M059J (cell line): Measurements from ENCODE around the gene ANTXR1. TPM values are rescaled to one million over a fixed set of nuclear protein-coding genes. Genes with fewer than 3 reads are reported as not detected.
A peak's percentile ranks its signal among the peaks of the same experiment; 100 is the strongest.

Experiments used
- DNase-seq: peaks from one replicate; pipeline ENCODE4 v3.0.0-alpha.2; 2012; ENCODE audit warnings: low read depth
- total RNA-seq: library from RNA; depleted of rRNA; stranded (reverse); fragments of >200 nt; shearing (Covaris generic); gene quantifications from 2 replicates; pipeline ENCODE4 v1.2.3, GENCODE V29; 2014

ANTXR1 gene
- total RNA-seq, 1 experiment from 2014 or later, result 38.6 TPM

GRCh38 chr2:69070969-69071368 lies 58.0 kb downstream of the ANTXR1 start:
- DNase-seq, result no peak

DNA sequence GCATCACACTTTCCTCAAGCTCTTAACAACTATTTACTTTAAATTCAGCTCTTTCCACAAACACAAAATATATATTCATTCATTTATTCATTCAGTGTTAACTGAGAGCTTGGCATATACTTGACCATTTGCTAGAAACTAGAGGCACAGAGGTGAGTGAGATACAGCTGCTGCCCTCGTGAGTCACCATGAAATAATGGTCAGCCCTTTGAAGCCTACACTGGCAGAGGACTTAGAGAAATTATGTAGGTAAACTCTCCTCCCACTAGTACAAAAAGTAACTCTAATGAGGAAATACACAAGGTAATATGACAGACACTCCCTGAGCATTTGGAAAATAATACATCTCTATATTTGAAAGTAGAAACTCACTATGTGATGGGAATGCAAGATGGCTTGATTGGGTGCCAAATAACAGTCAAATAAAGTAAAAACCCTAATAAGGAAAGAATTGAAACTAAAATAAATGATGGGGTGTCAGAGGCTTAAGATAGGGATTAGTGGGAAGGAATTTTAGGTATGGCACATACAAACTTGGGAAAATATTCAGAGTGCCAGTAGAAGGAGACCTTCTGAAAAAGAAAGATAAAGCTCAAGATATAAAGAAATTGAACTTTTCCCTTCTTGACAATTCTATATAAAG lies 61.1 kb downstream of the ANTXR1 start:
- peak; percentile 43 for DNase-seq

- DNase-seq, result no peak
These were observed 61.9 kb downstream of the ANTXR1 start for GRCh38 chr2:69074918-69075317.

DNA sequence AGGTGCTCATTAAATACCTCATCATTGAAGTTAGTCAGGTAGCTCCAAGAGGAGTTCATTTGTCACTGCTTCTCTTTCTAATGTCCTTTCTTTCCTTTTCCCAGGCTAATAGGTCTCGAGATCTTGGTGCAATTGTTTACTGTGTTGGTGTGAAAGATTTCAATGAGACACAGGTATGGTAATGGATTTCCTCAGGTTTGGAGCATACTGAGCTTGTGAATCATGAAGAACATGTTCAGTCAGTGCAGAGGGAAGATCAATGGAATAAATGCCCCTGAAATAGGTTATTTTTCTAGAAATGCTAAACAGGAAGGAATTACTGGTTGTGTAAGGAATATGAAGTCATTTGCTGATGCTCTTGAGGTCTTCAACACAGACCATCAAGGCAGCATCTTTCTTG lies 62.5 kb downstream of the ANTXR1 start:
- DNase-seq, result no peak

GRCh38 chr2:69076601-69077000 lies 63.6 kb downstream of the ANTXR1 start:
- no peak for DNase-seq

GRCh38 chr2:69077252-69077950 lies 64.4 kb downstream of the ANTXR1 start:
- no peak for DNase-seq

DNA sequence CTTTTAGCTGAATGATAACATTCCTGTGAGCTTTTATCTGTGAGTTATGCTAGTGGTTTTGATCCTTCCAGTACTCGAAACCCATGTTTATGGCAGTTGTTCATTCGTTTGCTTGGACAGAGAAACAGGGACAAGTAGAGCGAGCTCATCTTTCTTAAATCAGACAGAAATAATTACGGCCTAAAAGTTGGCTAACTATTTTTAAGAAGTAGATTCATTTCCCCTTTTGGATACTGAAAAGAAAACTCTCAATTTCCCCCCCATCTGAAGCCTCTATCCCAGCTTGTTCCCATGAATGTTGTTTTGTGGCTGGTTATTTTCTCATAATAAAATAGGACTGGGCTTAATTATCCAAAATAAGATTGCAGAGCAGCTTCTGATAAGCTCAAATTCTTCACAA lies 67.1 kb downstream of the ANTXR1 start:
- DNase-seq, result no peak

- no peak for DNase-seq
These were observed 68.1 kb downstream of the ANTXR1 start for GRCh38 chr2:69081001-69081580.

GRCh38 chr2:69081757-69082156 lies 68.8 kb downstream of the ANTXR1 start:
- DNase-seq, result no peak

DNA sequence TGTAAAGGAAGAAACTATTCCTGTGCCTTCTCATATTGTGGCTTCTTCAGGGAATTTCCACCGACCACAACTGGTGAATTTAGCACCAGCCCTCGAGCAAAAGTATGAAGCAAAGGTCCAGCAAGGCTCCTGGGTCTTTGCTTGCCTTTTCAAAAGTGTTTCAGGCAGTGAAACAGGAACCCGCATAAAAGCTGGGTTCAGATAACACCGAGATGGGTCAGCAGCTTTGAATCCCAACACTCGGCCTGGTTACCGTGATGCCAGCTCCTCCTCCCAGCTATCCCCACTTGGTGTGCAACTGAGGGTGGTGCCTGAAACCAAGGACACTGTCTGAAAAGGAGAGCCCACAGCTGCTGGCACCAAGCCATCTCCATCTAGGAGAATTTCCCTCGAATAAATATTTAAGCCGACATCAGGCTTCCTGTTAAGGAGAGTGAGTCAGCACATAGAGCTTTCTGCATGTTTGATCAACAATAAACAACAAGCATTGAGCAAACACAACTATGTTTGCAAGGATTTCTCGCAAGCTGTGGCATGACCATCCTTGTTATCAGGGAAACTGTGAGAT lies 69.5 kb downstream of the ANTXR1 start:
- DNase-seq, result peak; percentile 95

DNA sequence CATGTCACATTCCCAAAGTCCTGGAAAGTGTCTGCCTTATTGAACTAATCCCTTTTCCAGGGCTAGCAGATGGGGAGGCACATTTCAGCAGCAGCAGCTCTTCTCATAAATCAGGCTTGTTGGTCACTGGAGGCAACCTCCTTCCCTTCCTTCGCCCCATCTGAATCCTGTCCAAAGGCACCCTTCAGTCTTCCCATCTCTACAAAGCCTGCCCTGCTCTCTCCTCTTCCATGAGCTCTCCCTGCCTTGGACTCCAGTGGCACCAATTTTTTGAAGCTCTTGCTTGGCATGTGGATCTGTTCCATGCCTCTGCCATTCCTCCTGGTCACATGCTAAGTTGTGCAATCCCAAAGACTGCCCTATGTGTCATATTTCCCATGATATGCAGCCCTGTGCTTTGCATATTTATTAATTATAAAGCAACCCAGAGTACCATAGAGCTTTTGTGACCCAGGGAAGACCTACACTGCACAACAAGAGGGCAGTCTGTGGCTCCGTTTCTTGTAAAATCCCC lies 70.3 kb downstream of the ANTXR1 start:
- peak; percentile 60 for DNase-seq

- DNase-seq, result no peak
These were observed 71.5 kb downstream of the ANTXR1 start for GRCh38 chr2:69084492-69084891.

DNA sequence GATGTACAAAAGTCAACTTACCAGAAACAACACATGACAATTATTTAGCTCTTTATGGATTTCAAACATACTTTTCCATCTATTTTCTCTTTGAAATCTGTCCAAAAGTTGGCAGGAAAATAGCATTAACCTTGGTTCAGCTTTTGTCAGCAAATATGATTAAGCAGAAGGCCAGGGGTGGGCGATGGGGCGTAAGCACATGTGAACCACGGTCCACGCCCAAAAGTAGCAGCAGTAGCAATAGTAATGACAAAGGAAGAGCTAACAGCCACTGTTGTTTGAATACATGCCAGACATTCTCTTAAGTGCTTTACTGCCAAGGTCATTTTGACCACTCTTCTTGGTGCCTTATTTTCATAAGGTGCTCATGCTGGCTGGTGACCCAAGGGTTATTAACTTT lies 73.5 kb downstream of the ANTXR1 start:
- DNase-seq, result peak; percentile 70

DNA sequence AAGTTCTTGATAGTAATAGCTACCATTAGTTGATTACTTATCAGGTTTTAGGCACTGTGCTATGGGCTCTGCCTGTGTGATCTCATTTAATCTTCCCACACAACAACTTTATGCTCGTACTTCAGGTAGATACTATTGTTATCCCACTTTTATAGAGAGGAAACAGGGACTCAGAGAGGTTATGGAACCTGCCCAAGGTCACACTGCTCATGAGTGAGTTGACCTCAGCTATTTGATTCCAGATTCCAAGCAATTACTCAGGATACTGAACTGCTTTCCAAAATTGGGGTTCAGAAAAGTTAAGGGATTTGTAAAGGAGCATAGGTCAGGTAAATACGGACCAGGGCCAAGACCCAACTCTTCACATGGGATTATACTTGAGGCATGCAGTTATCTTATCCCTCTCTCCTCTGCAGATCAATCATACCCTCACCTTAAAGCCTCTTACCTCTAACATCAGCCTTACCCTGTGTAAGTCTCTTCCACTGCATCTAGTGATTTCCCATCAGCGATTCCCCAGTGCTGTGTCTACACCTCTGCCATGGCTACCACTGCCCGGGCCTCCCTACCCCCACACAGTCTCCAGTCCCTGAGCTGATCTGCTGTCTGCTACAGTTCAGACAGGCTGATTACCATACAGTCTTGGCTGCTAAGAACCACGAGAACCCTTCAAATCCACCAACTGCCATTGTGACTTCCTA lies 74.4 kb downstream of the ANTXR1 start:
- peak; percentile 22 for DNase-seq

- peak; percentile 12 for DNase-seq
These were observed 74.9 kb downstream of the ANTXR1 start for GRCh38 chr2:69087912-69088240.

GRCh38 chr2:69088466-69088865 lies 75.5 kb downstream of the ANTXR1 start:
- DNase-seq, result no peak

DNA sequence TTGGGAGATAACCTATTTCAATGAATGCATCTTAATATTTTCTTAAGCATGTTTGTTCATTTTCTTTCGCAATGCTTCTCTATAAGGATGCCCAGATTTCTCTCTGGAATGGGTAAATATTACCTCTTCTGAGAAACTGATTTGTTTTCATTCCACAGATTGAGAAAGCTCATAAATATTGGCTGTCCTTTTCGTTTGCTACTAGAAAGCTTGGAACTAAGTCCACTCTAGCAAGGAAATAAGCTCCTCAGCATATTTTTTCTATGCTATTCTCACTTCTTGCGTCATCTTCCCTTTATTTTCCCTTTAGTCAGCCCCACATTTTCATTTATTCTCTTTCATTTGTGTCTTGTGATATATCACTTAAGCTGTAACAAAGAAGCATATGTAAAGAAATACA lies 76.3 kb downstream of the ANTXR1 start:
- DNase-seq, result no peak

- no peak for DNase-seq
These were observed 77.0 kb downstream of the ANTXR1 start for GRCh38 chr2:69089998-69090397.

GRCh38 chr2:69090820-69091219 lies 77.8 kb downstream of the ANTXR1 start:
- no peak for DNase-seq

DNA sequence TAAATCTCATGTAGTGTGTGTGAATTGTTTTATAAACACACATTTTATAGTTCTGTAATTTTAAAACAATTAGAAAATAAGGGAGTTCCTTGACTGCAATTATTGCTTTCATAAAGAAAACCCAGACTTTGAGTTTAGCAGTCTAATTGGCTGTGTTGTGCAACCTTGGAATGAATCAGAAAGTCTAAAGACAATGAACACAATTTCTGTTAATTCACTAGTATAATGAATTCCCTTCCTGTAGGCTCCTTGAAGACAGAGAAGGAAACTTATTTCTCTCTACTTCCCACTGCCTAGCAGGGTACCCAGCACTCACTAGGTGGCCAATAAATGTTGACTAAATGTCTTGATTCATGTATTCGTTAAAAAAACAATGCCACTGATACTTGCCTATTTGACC lies 79.9 kb downstream of the ANTXR1 start:
- no peak for DNase-seq

DNA sequence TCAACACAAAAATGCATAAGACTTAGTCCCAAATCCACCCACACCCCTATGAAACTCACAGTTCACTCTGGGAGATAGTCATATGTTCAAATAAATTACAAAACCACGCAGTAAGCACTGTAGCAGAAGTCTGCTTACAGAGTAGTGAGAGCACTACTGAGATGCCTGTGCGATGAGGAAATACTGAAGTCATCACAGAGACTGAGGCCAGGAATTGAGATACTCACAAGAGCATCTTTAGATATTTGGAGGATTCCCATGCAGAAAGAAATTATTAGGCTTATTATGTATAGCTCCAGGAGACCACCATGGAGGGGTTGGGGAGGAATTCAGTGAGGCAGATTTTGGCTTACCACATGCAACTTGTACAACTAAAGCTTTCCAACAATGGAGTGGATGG lies 82.3 kb downstream of the ANTXR1 start:
- no peak for DNase-seq
